ENCODE data around the gene NKD1. TPM values are rescaled to one million over a fixed set of nuclear protein-coding genes. Genes with fewer than 3 reads are reported as not detected.

NKD1 gene, protein sequence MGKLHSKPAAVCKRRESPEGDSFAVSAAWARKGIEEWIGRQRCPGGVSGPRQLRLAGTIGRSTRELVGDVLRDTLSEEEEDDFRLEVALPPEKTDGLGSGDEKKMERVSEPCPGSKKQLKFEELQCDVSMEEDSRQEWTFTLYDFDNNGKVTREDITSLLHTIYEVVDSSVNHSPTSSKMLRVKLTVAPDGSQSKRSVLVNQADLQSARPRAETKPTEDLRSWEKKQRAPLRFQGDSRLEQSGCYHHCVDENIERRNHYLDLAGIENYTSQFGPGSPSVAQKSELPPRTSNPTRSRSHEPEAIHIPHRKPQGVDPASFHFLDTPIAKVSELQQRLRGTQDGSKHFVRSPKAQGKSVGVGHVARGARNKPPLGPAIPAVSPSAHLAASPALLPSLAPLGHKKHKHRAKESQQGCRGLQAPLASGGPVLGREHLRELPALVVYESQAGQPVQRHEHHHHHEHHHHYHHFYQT
- total RNA-seq: 0.49 and 1.5 TPM in 2 replicates

GRCh38 chr16:50548125-50548908, at the start of gene NKD1:
Gene NKD1 (plus strand): TSS chr16:50548396. CDS start chr16:50548554, 158 bp downstream.
- ATAC-seq (ENCODE audit: low read depth) (peak; percentile 88), DNase-seq (peak; percentile 72)
- peak within 1 kb of the TSS; percentile 91 for H3K4me3 Mint-ChIP-seq
- H3K36me3 Mint-ChIP-seq (ENCODE audit: low read depth): peaks cover 2% of the 10 kb centered on the region
- peaks cover 10% of the 10 kb centered on the region for H3K27me3 Mint-ChIP-seq
- H3K9me3 Mint-ChIP-seq: no peaks in the 10 kb centered on the region
- intact Hi-C loops (cut with micrococcal nuclease): loop anchor here (1.0 to 10.0 kb wide), 8 partner anchors 41 to 521 kb away; partner anchors contain the start of genes CNEP1R1, SNX20 and TENT4B
- TF ChIP-seq CTCF (IDR thresholded peaks at IDR 0.05): no peak
- H3K27ac Mint-ChIP-seq: peak within 1 kb of the TSS; percentile 70
- CTCF ChIA-PET: interaction anchor here (1.3 to 2.0 kb wide), 4 partner anchors 45 to 258 kb away, joined by 4 to 12 read pairs (median 4); no protein-coding TSS in a partner anchor
- POLR2A ChIA-PET: interaction anchor here (0.7 to 0.9 kb wide), 2 partner anchors 118 to 193 kb away, joined by 3 to 4 read pairs; partner anchors contain the start of gene CYLD
- peaks cover 7% of the 10 kb centered on the region for H3K4me1 Mint-ChIP-seq

GRCh38 chr16:50498431-50499155, 49.6 kb upstream of the NKD1 start:
- TF ChIP-seq CTCF (IDR thresholded peaks at IDR 0.05): no peak
- ATAC-seq (ENCODE audit: low read depth): no peak
- H3K4me3 Mint-ChIP-seq: no peak overlapping the region
- H3K9me3 Mint-ChIP-seq: peaks cover 2% of the 10 kb centered on the region
- intact Hi-C loops (cut with micrococcal nuclease): no loop called here
- H3K27me3 Mint-ChIP-seq: peaks cover 18% of the 10 kb centered on the region
- no peaks in the 10 kb centered on the region for H3K36me3 Mint-ChIP-seq (ENCODE audit: low read depth)
- CTCF ChIA-PET: no interaction called here
- no peak overlapping the region for H3K27ac Mint-ChIP-seq
- H3K4me1 Mint-ChIP-seq: no peaks in the 10 kb centered on the region
- no peak for DNase-seq
- POLR2A ChIA-PET: no interaction called here

DNA sequence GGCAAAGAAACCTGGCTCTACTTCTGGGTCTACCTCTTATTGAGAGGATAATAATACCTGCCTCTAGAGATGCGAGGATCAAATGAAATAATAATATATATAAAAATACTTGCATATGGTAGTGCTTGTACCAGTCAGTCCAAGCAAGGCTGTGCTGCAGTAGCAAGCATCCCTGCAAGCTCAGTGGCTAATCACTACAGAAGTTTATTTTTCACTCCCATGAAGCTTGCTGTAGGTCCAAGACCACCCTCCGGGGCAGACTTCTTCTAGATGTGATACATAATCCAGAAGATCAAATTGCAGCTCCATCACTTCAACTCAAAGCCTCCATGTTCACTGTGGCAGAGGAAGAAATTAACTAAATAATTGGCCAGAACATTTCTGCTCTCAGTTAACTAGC, 48.9 kb upstream of the NKD1 start:
- DNase-seq (no peak), ATAC-seq (ENCODE audit: low read depth) (no peak)
- intact Hi-C loops (cut with micrococcal nuclease): no loop called here
- no peak overlapping the region for H3K4me3 Mint-ChIP-seq
- no peaks in the 10 kb centered on the region for H3K36me3 Mint-ChIP-seq (ENCODE audit: low read depth)
- H3K27ac Mint-ChIP-seq: no peak overlapping the region
- ChIA-PET CTCF (no interaction called here), POLR2A (no interaction called here)
- peaks cover 2% of the 10 kb centered on the region for H3K9me3 Mint-ChIP-seq
- TF ChIP-seq CTCF (IDR thresholded peaks at IDR 0.05): no peak
- H3K4me1 Mint-ChIP-seq: no peaks in the 10 kb centered on the region
- H3K27me3 Mint-ChIP-seq: peaks cover 17% of the 10 kb centered on the region

DNA sequence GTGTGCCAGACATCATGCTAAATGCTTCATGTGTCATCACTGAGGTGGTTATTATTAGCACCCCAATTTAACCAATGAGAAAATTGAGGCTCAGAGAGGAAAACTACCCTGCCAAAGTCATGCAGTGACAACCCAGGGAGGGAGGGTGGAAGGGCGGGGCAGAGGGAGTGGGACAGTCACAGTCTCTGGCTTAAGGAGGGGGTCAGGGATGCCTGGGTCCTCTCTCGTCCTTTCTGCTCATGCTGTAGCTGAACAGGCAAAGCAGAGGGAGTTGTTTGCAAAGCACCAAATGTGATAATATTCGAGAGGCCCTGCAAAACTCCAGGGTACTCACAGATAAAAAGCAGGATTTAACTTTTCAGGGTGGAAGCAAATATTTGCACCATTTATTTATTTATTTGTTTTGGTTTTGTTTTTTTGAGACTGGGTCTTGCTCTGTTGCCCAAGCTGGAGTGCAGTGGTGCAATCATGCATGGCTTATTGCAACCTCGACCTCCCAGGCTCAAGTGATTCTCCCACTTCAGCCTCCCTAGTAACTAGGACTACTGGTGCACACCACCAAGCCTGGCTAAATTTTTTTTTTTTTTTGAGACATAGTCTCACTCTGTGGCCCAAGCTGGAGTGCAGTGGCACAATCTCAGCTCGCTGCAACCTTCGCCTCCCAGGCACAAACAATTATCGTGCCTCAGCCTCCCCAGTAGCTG, 47.9 kb upstream of the NKD1 start:
- H3K4me1 Mint-ChIP-seq: no peaks in the 10 kb centered on the region
- intact Hi-C loops (cut with micrococcal nuclease): no loop called here
- no peak for DNase-seq
- H3K27me3 Mint-ChIP-seq: peaks cover 11% of the 10 kb centered on the region
- no peak for TF ChIP-seq CTCF (IDR thresholded peaks at IDR 0.05)
- ChIA-PET CTCF (no interaction called here), POLR2A (no interaction called here)
- peaks cover 2% of the 10 kb centered on the region for H3K9me3 Mint-ChIP-seq
- no peak overlapping the region for H3K4me3 Mint-ChIP-seq
- no peak for ATAC-seq (ENCODE audit: low read depth)
- H3K36me3 Mint-ChIP-seq (ENCODE audit: low read depth): no peaks in the 10 kb centered on the region
- H3K27ac Mint-ChIP-seq: no peak overlapping the region
